MM.1S (cell line): Measurements from ENCODE around the gene COG5.

Experiments used
- CTCF ChIP-seq: fragments of 300-600 bp; sonication (generic); IDR thresholded peaks from 2 replicates; pipeline ENCODE4 v1.5.1; 2016; ENCODE audit warnings: antibody characterized with exemption, low read length, mixed read lengths
- EZH2 ChIP-seq: fragments of 300-600 bp; sonication (generic); optimal IDR thresholded peaks from 2 replicates; pipeline ENCODE3; 2017; ENCODE audit warnings: low read depth, mild to moderate bottlenecking, antibody characterized with exemption, low read length, mixed read lengths

GRCh38 chr7:107386548-107387102, 177.1 kb downstream of the COG5 start:
- TF ChIP-seq CTCF (no peak), EZH2 (no peak)
